Memory B cell (primary cell): ENCODE measurements around the gene ALDOA.
A peak's percentile ranks its signal among the peaks of the same experiment; 100 is the strongest.
"Not testable (repeated sequence)": the region's sequence is repeated elsewhere in the genome, so short reads cannot be mapped to it uniquely, and the experiment has no call there.

Experiments
- ATAC-seq: fragments of 150-1000 bp; cut with Tn5 transposase; 2 replicates; pipeline ENCODE4 v1.10.0; 2021; ENCODE audit warnings: low read depth, mild to moderate bottlenecking, moderate library complexity
- DNase-seq, 2 donors: peaks; one replicate each; pipeline ENCODE4 v3.0.0; 2022; ENCODE audit warnings: low spot score in 2 of 2
- H3K27ac Mint-ChIP-seq: one replicate; pipeline ENCODE4 v1.8.0; 2022; ENCODE audit warnings: mild to moderate bottlenecking, moderate library complexity, mixed read lengths
- H3K27me3 Mint-ChIP-seq: one replicate; pipeline ENCODE4 v1.8.0; 2022; ENCODE audit warnings: mixed read lengths
- H3K36me3 Mint-ChIP-seq: one replicate; pipeline ENCODE4 v1.8.0; 2022; ENCODE audit warnings: mild to moderate bottlenecking, mixed read lengths
- H3K4me1 Mint-ChIP-seq: one replicate; pipeline ENCODE4 v1.8.0; 2022; ENCODE audit warnings: mixed read lengths
- H3K4me3 Mint-ChIP-seq: one replicate; pipeline ENCODE4 v1.8.0; 2022; ENCODE audit warnings: mild to moderate bottlenecking, moderate library complexity, mixed read lengths
- H3K9me3 Mint-ChIP-seq: one replicate; pipeline ENCODE4 v1.8.0; 2022; ENCODE audit warnings: mixed read lengths

ALDOA gene

GRCh38 chr16:30096105-30096861, 30.7 kb downstream of the ALDOA start, which contains the start of gene YPEL3:
Gene YPEL3, minus strand, starts transcription at chr16:30096213. Its CDS starts 731 bp downstream, at chr16:30095482.
- peak; percentile 84 to 88 for DNase-seq
- peak within 1 kb of the TSS; percentile 94 for H3K27ac Mint-ChIP-seq
- peaks cover 21% of the 10 kb centered on the region for H3K4me1 Mint-ChIP-seq
- H3K27me3 Mint-ChIP-seq, result no peaks in the 10 kb centered on the region
- H3K36me3 Mint-ChIP-seq, result peaks cover 21% of the 10 kb centered on the region
- ATAC-seq, result peak; percentile 48
- H3K4me3 Mint-ChIP-seq, result peak within 1 kb of the TSS; percentile 95
- H3K9me3 Mint-ChIP-seq, result peaks cover 5% of the 10 kb centered on the region

- H3K9me3 Mint-ChIP-seq, result peaks cover 5% of the 10 kb centered on the region
- H3K4me3 Mint-ChIP-seq, result peak overlapping the region; percentile 78
- peak overlapping the region; percentile 91 for H3K27ac Mint-ChIP-seq
- peaks cover 21% of the 10 kb centered on the region for H3K4me1 Mint-ChIP-seq
- peaks cover 21% of the 10 kb centered on the region for H3K36me3 Mint-ChIP-seq
- ATAC-seq (no peak), DNase-seq (peak in 1 of 2 donors; percentile 34)
- no peaks in the 10 kb centered on the region for H3K27me3 Mint-ChIP-seq
Measured at GRCh38 chr16:30096862-30097563, 31.5 kb downstream of the ALDOA start.

GRCh38 chr16:30104090-30104489, 38.5 kb downstream of the ALDOA start:
- H3K27ac Mint-ChIP-seq, result no peak overlapping the region
- DNase-seq (no peak), ATAC-seq (no peak)
- H3K9me3 Mint-ChIP-seq, result no peaks in the 10 kb centered on the region
- H3K27me3 Mint-ChIP-seq, result no peaks in the 10 kb centered on the region
- H3K4me1 Mint-ChIP-seq, result no peaks in the 10 kb centered on the region
- H3K4me3 Mint-ChIP-seq, result no peak overlapping the region
- peaks cover 20% of the 10 kb centered on the region for H3K36me3 Mint-ChIP-seq

GRCh38 chr16:30104492-30104891, 38.9 kb downstream of the ALDOA start:
- Mint-ChIP-seq H3K36me3 (peaks cover 20% of the 10 kb centered on the region), H3K27ac (no peak overlapping the region), H3K27me3 (no peaks in the 10 kb centered on the region), H3K9me3 (no peaks in the 10 kb centered on the region), H3K4me1 (no peaks in the 10 kb centered on the region), H3K4me3 (no peak overlapping the region)
- no peak for ATAC-seq
- DNase-seq, result no peak

GRCh38 chr16:30108059-30108850, 42.7 kb downstream of the ALDOA start:
- no peak for ATAC-seq

GRCh38 chr16:30110661-30111060, 45.1 kb downstream of the ALDOA start:
- peaks cover 12% of the 10 kb centered on the region for H3K36me3 Mint-ChIP-seq
- ATAC-seq (no peak), DNase-seq (no peak)
- H3K4me3 Mint-ChIP-seq, result no peak overlapping the region
- no peaks in the 10 kb centered on the region for H3K27me3 Mint-ChIP-seq
- peaks cover 12% of the 10 kb centered on the region for H3K4me1 Mint-ChIP-seq
- no peaks in the 10 kb centered on the region for H3K9me3 Mint-ChIP-seq
- H3K27ac Mint-ChIP-seq, result no peak overlapping the region

More at GRCh38 chr16:30108059-30108850, 42.7 kb downstream of the ALDOA start:
- H3K27ac Mint-ChIP-seq, result no peak overlapping the region
- H3K9me3 Mint-ChIP-seq, result no peaks in the 10 kb centered on the region
- H3K4me3 Mint-ChIP-seq, result no peak overlapping the region
- no peak for DNase-seq
- H3K36me3 Mint-ChIP-seq, result peaks cover 25% of the 10 kb centered on the region
- no peaks in the 10 kb centered on the region for H3K27me3 Mint-ChIP-seq
- H3K4me1 Mint-ChIP-seq, result peaks cover 6% of the 10 kb centered on the region

- Mint-ChIP-seq H3K4me3 (no peak overlapping the region), H3K36me3 (peaks cover 7% of the 10 kb centered on the region), H3K9me3 (no peaks in the 10 kb centered on the region), H3K27ac (no peak overlapping the region), H3K4me1 (peaks cover 12% of the 10 kb centered on the region), H3K27me3 (no peaks in the 10 kb centered on the region)
- DNase-seq (peak in 1 of 2 donors; percentile 26), ATAC-seq (peak; percentile 45)
Measured at GRCh38 chr16:30112197-30113030, 46.9 kb downstream of the ALDOA start.

- peaks cover 12% of the 10 kb centered on the region for H3K4me1 Mint-ChIP-seq
- no peak for ATAC-seq
- peaks cover 7% of the 10 kb centered on the region for H3K36me3 Mint-ChIP-seq
- H3K4me3 Mint-ChIP-seq, result no peak within 1 kb of the TSS
- no peaks in the 10 kb centered on the region for H3K9me3 Mint-ChIP-seq
- H3K27ac Mint-ChIP-seq, result no peak within 1 kb of the TSS
- no peaks in the 10 kb centered on the region for H3K27me3 Mint-ChIP-seq
- DNase-seq, result no peak
Measured at GRCh38 chr16:30113031-30113710, 47.6 kb downstream of the ALDOA start, which contains the start of gene GDPD3. Gene GDPD3, minus strand, starts transcription at chr16:30113537. Its CDS starts 59 bp downstream, at chr16:30113478.

- no peak overlapping the region for H3K4me3 Mint-ChIP-seq
- peaks cover 8% of the 10 kb centered on the region for H3K36me3 Mint-ChIP-seq
Measured at GRCh38 chr16:30113711-30114333, 48.3 kb downstream of the ALDOA start.

GRCh38 chr16:30114411-30114810, 48.9 kb downstream of the ALDOA start:
- Mint-ChIP-seq H3K4me3 (no peak overlapping the region), H3K27me3 (no peaks in the 10 kb centered on the region), H3K4me1 (peaks cover 12% of the 10 kb centered on the region), H3K36me3 (peaks cover 9% of the 10 kb centered on the region), H3K9me3 (no peaks in the 10 kb centered on the region), H3K27ac (no peak overlapping the region)
- ATAC-seq, result no peak
- DNase-seq, result no peak

More at GRCh38 chr16:30113711-30114333, 48.3 kb downstream of the ALDOA start:
- Mint-ChIP-seq H3K27me3 (no peaks in the 10 kb centered on the region), H3K9me3 (no peaks in the 10 kb centered on the region), H3K27ac (no peak overlapping the region), H3K4me1 (peaks cover 12% of the 10 kb centered on the region)
- ATAC-seq (no peak), DNase-seq (no peak)

- not testable (repeated sequence) for H3K27me3 Mint-ChIP-seq, DNase-seq, H3K9me3 Mint-ChIP-seq, H3K27ac Mint-ChIP-seq, ATAC-seq, H3K4me3 Mint-ChIP-seq
- H3K4me1 Mint-ChIP-seq, result peaks cover 12% of the 10 kb centered on the region
- peaks cover 10% of the 10 kb centered on the region for H3K36me3 Mint-ChIP-seq
Measured at GRCh38 chr16:30114833-30115232, 49.3 kb downstream of the ALDOA start.

GRCh38 chr16:30115238-30115637, 49.7 kb downstream of the ALDOA start:
- Mint-ChIP-seq H3K4me1 (peaks cover 16% of the 10 kb centered on the region), H3K27me3 (no peaks in the 10 kb centered on the region), H3K27ac (no peak overlapping the region), H3K4me3 (no peak overlapping the region), H3K9me3 (no peaks in the 10 kb centered on the region), H3K36me3 (peaks cover 10% of the 10 kb centered on the region)
- ATAC-seq (peak; percentile 39), DNase-seq (no peak)
